Uterus (tissue), 4 donors: Measurements from ENCODE around the gene COA6. TPM values are rescaled to one million over a fixed set of nuclear protein-coding genes. Genes with fewer than 3 reads are reported as not detected.

Source experiments
- DNase-seq, 2 donors: peaks; one replicate each; pipeline ENCODE4 v3.0.0-alpha.2; 2019 to 2020
- H3K27ac ChIP-seq, 2 donors: fragments of 200-600 bp; sonication (generic); 1 replicate in 1 of 2; 2 replicates in 1 of 2; pipeline ENCODE4 v1.5.1; 2016 to 2018
- H3K27me3 ChIP-seq, 2 donors: fragments of 200-600 bp; sonication (generic); one replicate each; pipeline ENCODE4 v1.5.1; 2018 to 2019; ENCODE audit warnings: control low read depth in 1 of 2
- H3K36me3 ChIP-seq, 2 donors: fragments of 200-600 bp; sonication (generic); one replicate each; pipeline ENCODE4 v1.5.1; 2019; ENCODE audit warnings: control low read depth in 1 of 2
- H3K4me1 ChIP-seq, 2 donors: fragments of 200-600 bp; sonication (generic); one replicate each; pipeline ENCODE4 v1.5.1; 2018 to 2019; ENCODE audit warnings: control low read depth in 1 of 2
- H3K4me3 ChIP-seq, 2 donors: fragments of 200-600 bp; sonication (generic); 1 replicate in 1 of 2; 2 replicates in 1 of 2; pipeline ENCODE4 v1.5.1; 2018 to 2019; ENCODE audit warnings: mild to moderate bottlenecking in 1 of 2
- H3K9me3 ChIP-seq, 2 donors: fragments of 200-600 bp; sonication (generic); one replicate each; pipeline ENCODE4 v1.5.1; 2019; ENCODE audit warnings: control low read depth in 1 of 2
- CTCF ChIP-seq, 4 experiments: fragments of 200-600 bp in 2 of 4; fragments of 450-650 bp in 2 of 4; sonication (generic) in 2 of 4; IDR thresholded peaks; one replicate each; pipeline ENCODE4 v1.5.1; 2016 to 2019; ENCODE audit warnings: antibody characterized with exemption in 4 of 4, mild to moderate bottlenecking in 2 of 4, moderate library complexity in 1 of 4
- POLR2A ChIP-seq, 2 donors: fragments of 450-650 bp; IDR thresholded peaks; one replicate each; pipeline ENCODE4 v1.6.1; 2016; ENCODE audit warnings: antibody characterized with exemption in 2 of 2, mild to moderate bottlenecking in 1 of 2, moderate library complexity in 1 of 2
- intact Hi-C: fragments of 100-400 bp; cut with DNase I; formaldehyde crosslinking; loops from one replicate; pipeline ENCODE4 v1.15.1; 2023; ENCODE audit warnings: low total_unique reads
- total RNA-seq, 4 donors: library from RNA; depleted of rRNA in 3 of 4; stranded (reverse); fragments of >200 nt in 3 of 4; gene quantifications; one replicate each; pipeline versions ENCODE4 v1.1.0 to v1.2.4, GENCODE V29; 2014 to 2023
- donor health status: DM: yes; HTN: yes; CAD: no.

The COA6 gene
- total RNA-seq, 4 donors from 2014 or later, result 10.6 to 16.8 (median 14.6) TPM

GRCh38 chr1:234357831-234358230 is 15.4 kb upstream of the COA6 start:
- H3K27ac ChIP-seq, result no peak overlapping the region
- no peak for TF ChIP-seq CTCF (IDR thresholded peaks at IDR 0.05)
- no peak for TF ChIP-seq POLR2A (IDR thresholded peaks at IDR 0.05)
- no peak for DNase-seq
- no peaks in the 10 kb centered on the region for H3K4me1 ChIP-seq
- H3K27me3 ChIP-seq, result no peaks in the 10 kb centered on the region
- H3K9me3 ChIP-seq, result no peaks in the 10 kb centered on the region
- H3K4me3 ChIP-seq, result no peak overlapping the region
- intact Hi-C loops, result no loop called here
- no peaks in the 10 kb centered on the region for H3K36me3 ChIP-seq

- Histone ChIP-seq H3K4me3 (no peak overlapping the region), H3K9me3 (no peaks in the 10 kb centered on the region), H3K36me3 (no peaks in the 10 kb centered on the region), H3K27ac (no peak overlapping the region), H3K4me1 (no peaks in the 10 kb centered on the region), H3K27me3 (no peaks in the 10 kb centered on the region)
- no peak for DNase-seq
- TF ChIP-seq CTCF (IDR thresholded peaks at IDR 0.05) (no peak), POLR2A (IDR thresholded peaks at IDR 0.05) (no peak)
- intact Hi-C loops, result no loop called here
Measured at GRCh38 chr1:234361102-234361603, 12.1 kb upstream of the COA6 start.

GRCh38 chr1:234362558-234362957 is 10.7 kb upstream of the COA6 start:
- no peak overlapping the region for H3K4me3 ChIP-seq
- H3K9me3 ChIP-seq, result no peaks in the 10 kb centered on the region
- intact Hi-C loops, result no loop called here
- TF ChIP-seq CTCF (IDR thresholded peaks at IDR 0.05), result no peak
- no peak for TF ChIP-seq POLR2A (IDR thresholded peaks at IDR 0.05)
- no peaks in the 10 kb centered on the region for H3K4me1 ChIP-seq
- no peaks in the 10 kb centered on the region for H3K36me3 ChIP-seq
- no peaks in the 10 kb centered on the region for H3K27me3 ChIP-seq
- no peak overlapping the region for H3K27ac ChIP-seq
- DNase-seq, result no peak

GRCh38 chr1:234368320-234369032 is 4.8 kb upstream of the COA6 start:
- TF ChIP-seq POLR2A (IDR thresholded peaks at IDR 0.05) (no peak), CTCF (IDR thresholded peaks at IDR 0.05) (no peak)
- Histone ChIP-seq H3K27ac (no peak overlapping the region), H3K36me3 (no peaks in the 10 kb centered on the region), H3K9me3 (no peaks in the 10 kb centered on the region), H3K4me3 (no peak overlapping the region), H3K27me3 (no peaks in the 10 kb centered on the region), H3K4me1 (no peaks in the 10 kb centered on the region)
- intact Hi-C loops, result no loop called here
- no peak for DNase-seq

- Histone ChIP-seq H3K36me3 (no peaks in the 10 kb centered on the region), H3K27me3 (no peaks in the 10 kb centered on the region), H3K4me3 (no peak overlapping the region), H3K27ac (no peak overlapping the region), H3K9me3 (no peaks in the 10 kb centered on the region), H3K4me1 (no peaks in the 10 kb centered on the region)
- intact Hi-C loops, result no loop called here
- TF ChIP-seq CTCF (IDR thresholded peaks at IDR 0.05) (no peak), POLR2A (IDR thresholded peaks at IDR 0.05) (no peak)
- no peak for DNase-seq
Measured at GRCh38 chr1:234369033-234369430, 4.2 kb upstream of the COA6 start.
